ENCODE measurements around the gene TTLL10.

The TTLL10 gene

GRCh38 chr1:1178794-1179331, 5.2 kb downstream of the TTLL10 start:
- DNase-seq (ENCODE audit: low read depth) = no peak
- no peak for TF ChIP-seq CTCF (conservative IDR thresholded peaks at IDR 0.05; ENCODE audit: control insufficient read depth, insufficient read depth, low read depth, low read length)
- no peak overlapping the region for H3K4me3 ChIP-seq (ENCODE audit: control insufficient read depth, low read depth, low read length)

- no peak for TF ChIP-seq CTCF (conservative IDR thresholded peaks at IDR 0.05; ENCODE audit: control insufficient read depth, insufficient read depth, low read depth, low read length)
- no peak overlapping the region for H3K4me3 ChIP-seq (ENCODE audit: control insufficient read depth, low read depth, low read length)
- DNase-seq (ENCODE audit: low read depth) = no peak
Observed at GRCh38 chr1:1179346-1179982, 5.8 kb downstream of the TTLL10 start.

GRCh38 chr1:1179983-1180861, 6.5 kb downstream of the TTLL10 start:
- no peak for TF ChIP-seq CTCF (conservative IDR thresholded peaks at IDR 0.05; ENCODE audit: control insufficient read depth, insufficient read depth, low read depth, low read length)
- H3K4me3 ChIP-seq (ENCODE audit: control insufficient read depth, low read depth, low read length) = no peak overlapping the region
- no peak for DNase-seq (ENCODE audit: low read depth)

- no peak for TF ChIP-seq CTCF (conservative IDR thresholded peaks at IDR 0.05; ENCODE audit: control insufficient read depth, insufficient read depth, low read depth, low read length)
- no peak for DNase-seq (ENCODE audit: low read depth)
- H3K4me3 ChIP-seq (ENCODE audit: control insufficient read depth, low read depth, low read length) = no peak overlapping the region
Observed at GRCh38 chr1:1181129-1181937, 7.7 kb downstream of the TTLL10 start.

GRCh38 chr1:1181938-1182410, 8.3 kb downstream of the TTLL10 start:
- DNase-seq (ENCODE audit: low read depth) = no peak
- no peak for TF ChIP-seq CTCF (conservative IDR thresholded peaks at IDR 0.05; ENCODE audit: control insufficient read depth, insufficient read depth, low read depth, low read length)
- no peak overlapping the region for H3K4me3 ChIP-seq (ENCODE audit: control insufficient read depth, low read depth, low read length)

- TF ChIP-seq CTCF (conservative IDR thresholded peaks at IDR 0.05; ENCODE audit: control insufficient read depth, insufficient read depth, low read depth, low read length) = no peak
- H3K4me3 ChIP-seq (ENCODE audit: control insufficient read depth, low read depth, low read length) = no peak overlapping the region
- DNase-seq (ENCODE audit: low read depth) = no peak
Observed at GRCh38 chr1:1182491-1183220, 9.0 kb downstream of the TTLL10 start.
